Measurements from ENCODE around the gene SMARCC1. TPM values are rescaled to one million over a fixed set of nuclear protein-coding genes. Genes with fewer than 3 reads are reported as not detected.

The SMARCC1 gene
- total RNA-seq, 1 experiment from 2014 or later, result 84.2 TPM

GRCh38 chr3:47804577-47804976, 22.9 kb upstream of the SMARCC1 start:
- ChIA-PET POLR2A (no interaction called here), CTCF (no interaction called here)
- BruUV-seq (replicated peaks), result no TSS peak
- no peak for TF ChIP-seq SIN3A (IDR thresholded peaks at IDR 0.05; ENCODE audit: borderline replicate concordance, insufficient read depth, low read depth, low read length)
- no peak for TF ChIP-seq CTCF (IDR thresholded peaks at IDR 0.05)
- no peak for TF ChIP-seq REST (IDR thresholded peaks at IDR 0.05; ENCODE audit: insufficient read depth in 1 of 2, low read depth in 2 of 2, low read length in 1 of 2)
- TF ChIP-seq TCF7L2 (IDR thresholded peaks at IDR 0.05; ENCODE audit: low read depth, low read length), result no peak
- TF ChIP-seq POLR2AphosphoS5 (IDR thresholded peaks at IDR 0.05; ENCODE audit: low read depth, low read length), result no peak
- H3K27me3 ChIP-seq (ENCODE audit: control insufficient read depth, insufficient read depth, low read length), result no peaks in the 10 kb centered on the region
- in situ Hi-C loops (cut with HindIII; ENCODE audit: low pct_unique_long_range_greater_than_20kb, low sequenced_read_pairs) (no loop called here), intact Hi-C loops (cut with micrococcal nuclease; ENCODE audit: unreplicated experiment) (no loop called here)
- H3K36me3 ChIP-seq (ENCODE audit: control insufficient read depth, insufficient read depth, low read length), result no peaks in the 10 kb centered on the region; the same call in 1 of the 2 replicates
- DNase-seq (ENCODE audit: low read depth, low spot score) (no peak), ATAC-seq (no peak)
- H3K9me3 ChIP-seq (ENCODE audit: control insufficient read depth, insufficient read depth, low read depth, low read length), result no peaks in the 10 kb centered on the region
- H3K27ac ChIP-seq (ENCODE audit: low read length), result no peak overlapping the region
- H3K4me3 ChIP-seq (ENCODE audit: low read depth in 2 of 2, low read length in 2 of 2), result no peak overlapping the region
- peaks cover 6% of the 10 kb centered on the region; the same call in 1 of the 2 replicates for H3K4me1 ChIP-seq (ENCODE audit: control insufficient read depth, insufficient read depth, low read length)

GRCh38 chr3:47803480-47804025, 21.9 kb upstream of the SMARCC1 start:
- Histone ChIP-seq H3K27ac (ENCODE audit: low read length) (peak overlapping the region; percentile 89), H3K4me1 (ENCODE audit: control insufficient read depth, insufficient read depth, low read length) (peaks cover 6% of the 10 kb centered on the region; the same call in 1 of the 2 replicates), H3K27me3 (ENCODE audit: control insufficient read depth, insufficient read depth, low read length) (no peaks in the 10 kb centered on the region), H3K4me3 (ENCODE audit: low read depth in 2 of 2, low read length in 2 of 2) (peak overlapping the region; percentile 75 to 86), H3K36me3 (ENCODE audit: control insufficient read depth, insufficient read depth, low read length) (no peaks in the 10 kb centered on the region; the same call in 1 of the 2 replicates), H3K9me3 (ENCODE audit: control insufficient read depth, insufficient read depth, low read depth, low read length) (no peaks in the 10 kb centered on the region)
- intact Hi-C loops (cut with micrococcal nuclease; ENCODE audit: unreplicated experiment) (no loop called here), in situ Hi-C loops (cut with HindIII; ENCODE audit: low pct_unique_long_range_greater_than_20kb, low sequenced_read_pairs) (no loop called here)
- ATAC-seq, result no peak
- CTCF ChIA-PET, result no interaction called here
- DNase-seq (ENCODE audit: low read depth, low spot score), result no peak
- BruUV-seq (replicated peaks), result no TSS peak
- TF ChIP-seq SIN3A (IDR thresholded peaks at IDR 0.05; ENCODE audit: borderline replicate concordance, insufficient read depth, low read depth, low read length) (no peak), REST (IDR thresholded peaks at IDR 0.05; ENCODE audit: insufficient read depth in 1 of 2, low read depth in 2 of 2, low read length in 1 of 2) (no peak)
- POLR2A ChIA-PET, result no interaction called here

Data from Panc1 (cell line).